Fibroblast of the aortic adventitia (primary cell): Measurements from ENCODE around the gene RPS6KA2. TPM values are rescaled to one million over a fixed set of nuclear protein-coding genes. Genes with fewer than 3 reads are reported as not detected.

Experiments
- DNase-seq: peaks from one replicate; pipeline ENCODE4 v3.0.0-alpha.2; 2010; ENCODE audit warnings: low read depth
- H3K4me3 ChIP-seq: 2 replicates; pipeline ENCODE4 v1.5.1; 2011; ENCODE audit warnings: low read depth, mild to moderate bottlenecking, control low read depth, low read length, moderate library complexity
- total RNA-seq: library from RNA; depleted of rRNA; stranded (reverse); fragments of >200 nt; gene quantifications from 2 replicates; pipeline ENCODE4 v1.2.3, GENCODE V29; 2012; ENCODE audit warnings: low replicate concordance
- TF ChIP-seq, protein P1 (sequence below): IDR thresholded peaks from 2 replicates; pipeline ENCODE4 v1.5.1; 2011; ENCODE audit warnings: mild to moderate bottlenecking, low read length, control low read depth, inconsistent platforms; ENCODE audit not compliant: insufficient read depth

Gene RPS6KA2
- total RNA-seq, 1 donor = 89.7 TPM

- no peak for DNase-seq
- TF ChIP-seq, protein P1, sequence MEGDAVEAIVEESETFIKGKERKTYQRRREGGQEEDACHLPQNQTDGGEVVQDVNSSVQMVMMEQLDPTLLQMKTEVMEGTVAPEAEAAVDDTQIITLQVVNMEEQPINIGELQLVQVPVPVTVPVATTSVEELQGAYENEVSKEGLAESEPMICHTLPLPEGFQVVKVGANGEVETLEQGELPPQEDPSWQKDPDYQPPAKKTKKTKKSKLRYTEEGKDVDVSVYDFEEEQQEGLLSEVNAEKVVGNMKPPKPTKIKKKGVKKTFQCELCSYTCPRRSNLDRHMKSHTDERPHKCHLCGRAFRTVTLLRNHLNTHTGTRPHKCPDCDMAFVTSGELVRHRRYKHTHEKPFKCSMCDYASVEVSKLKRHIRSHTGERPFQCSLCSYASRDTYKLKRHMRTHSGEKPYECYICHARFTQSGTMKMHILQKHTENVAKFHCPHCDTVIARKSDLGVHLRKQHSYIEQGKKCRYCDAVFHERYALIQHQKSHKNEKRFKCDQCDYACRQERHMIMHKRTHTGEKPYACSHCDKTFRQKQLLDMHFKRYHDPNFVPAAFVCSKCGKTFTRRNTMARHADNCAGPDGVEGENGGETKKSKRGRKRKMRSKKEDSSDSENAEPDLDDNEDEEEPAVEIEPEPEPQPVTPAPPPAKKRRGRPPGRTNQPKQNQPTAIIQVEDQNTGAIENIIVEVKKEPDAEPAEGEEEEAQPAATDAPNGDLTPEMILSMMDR = no peak
- H3K4me3 ChIP-seq = no peak overlapping the region
Observed at GRCh38 chr6:166448432-166448831, 178.6 kb downstream of the RPS6KA2 start.

DNA sequence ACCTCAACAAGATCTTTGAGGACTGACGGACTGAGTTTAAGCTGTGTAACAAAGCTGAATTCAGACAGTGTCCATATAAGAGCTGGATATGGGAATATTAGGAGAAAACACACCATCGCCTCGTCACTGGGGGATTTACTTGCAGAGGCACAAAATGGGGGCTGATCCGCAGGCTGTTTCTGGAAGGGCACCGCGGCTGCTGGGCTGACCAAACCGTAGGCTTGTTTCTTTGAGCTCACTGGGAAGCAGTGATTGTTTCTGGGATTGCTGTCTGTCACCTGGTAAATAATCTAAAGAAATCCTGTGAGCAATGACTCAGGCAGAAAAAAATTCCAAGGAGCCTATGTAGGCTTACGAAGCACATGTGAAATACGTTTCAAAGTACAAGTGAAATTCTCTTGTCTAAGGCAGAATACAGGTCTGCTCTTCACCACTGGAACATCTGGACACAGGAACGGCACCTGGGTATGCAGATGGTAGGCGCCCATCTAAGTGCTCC is 180.4 kb downstream of the RPS6KA2 start:
- DNase-seq = no peak
- H3K4me3 ChIP-seq = no peak overlapping the region
- TF ChIP-seq, protein P1 = no peak

DNA sequence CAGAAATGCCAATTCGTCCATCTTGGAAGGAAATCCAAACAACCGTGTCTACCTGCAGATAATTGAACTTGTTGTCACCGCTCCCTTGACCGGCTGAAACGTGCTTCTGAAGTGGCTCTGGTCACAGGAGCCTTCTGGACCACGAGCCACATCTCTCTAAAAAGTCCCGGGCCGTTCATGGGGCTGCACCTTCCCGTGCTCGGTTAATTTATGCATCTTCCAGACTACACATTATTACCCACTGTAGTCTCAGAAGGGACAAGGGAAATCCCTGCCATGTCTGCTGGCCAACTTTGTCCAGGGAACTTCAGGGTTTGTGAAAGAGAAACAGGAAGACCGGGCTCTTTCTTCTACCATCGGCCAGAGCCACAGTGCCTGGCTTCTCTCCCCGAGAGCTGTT is 180.9 kb downstream of the RPS6KA2 start:
- no peak overlapping the region for H3K4me3 ChIP-seq
- DNase-seq = no peak
- TF ChIP-seq, protein P1 = no peak

DNA sequence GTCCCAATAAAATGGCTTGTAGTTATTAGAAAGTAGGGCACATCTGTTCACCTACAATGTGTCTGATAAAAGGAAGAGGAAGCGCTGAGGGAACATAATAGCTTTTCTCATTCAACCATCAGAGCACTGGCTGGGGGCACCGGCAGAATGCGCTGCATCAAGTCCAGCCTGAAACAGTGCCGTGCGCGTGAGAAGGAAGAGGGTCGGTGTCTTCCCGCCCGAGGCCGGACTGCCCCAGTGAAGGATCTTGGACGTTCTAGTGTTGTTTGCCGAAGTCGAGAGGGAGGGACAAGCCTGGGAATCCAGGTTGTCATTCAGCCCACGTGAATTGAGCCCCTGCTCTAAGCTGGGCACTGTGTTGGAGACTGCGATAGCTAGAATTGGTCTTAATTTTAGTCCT is 182.6 kb downstream of the RPS6KA2 start:
- DNase-seq = no peak
- TF ChIP-seq, protein P1 = no peak
- no peak overlapping the region for H3K4me3 ChIP-seq

GRCh38 chr6:166443166-166443565 is 183.9 kb downstream of the RPS6KA2 start:
- TF ChIP-seq, protein P1 = no peak
- no peak for DNase-seq
- no peak overlapping the region for H3K4me3 ChIP-seq

GRCh38 chr6:166442131-166442685 is 184.8 kb downstream of the RPS6KA2 start:
- TF ChIP-seq, protein P1 = no peak
- H3K4me3 ChIP-seq = no peak overlapping the region
- no peak for DNase-seq

- TF ChIP-seq, protein P1 = no peak
- DNase-seq = no peak
- no peak overlapping the region for H3K4me3 ChIP-seq
Observed at GRCh38 chr6:166441325-166442078, 185.5 kb downstream of the RPS6KA2 start.
